ENCODE measurements around the gene CLPSL1.

CLPSL1 gene

DNA sequence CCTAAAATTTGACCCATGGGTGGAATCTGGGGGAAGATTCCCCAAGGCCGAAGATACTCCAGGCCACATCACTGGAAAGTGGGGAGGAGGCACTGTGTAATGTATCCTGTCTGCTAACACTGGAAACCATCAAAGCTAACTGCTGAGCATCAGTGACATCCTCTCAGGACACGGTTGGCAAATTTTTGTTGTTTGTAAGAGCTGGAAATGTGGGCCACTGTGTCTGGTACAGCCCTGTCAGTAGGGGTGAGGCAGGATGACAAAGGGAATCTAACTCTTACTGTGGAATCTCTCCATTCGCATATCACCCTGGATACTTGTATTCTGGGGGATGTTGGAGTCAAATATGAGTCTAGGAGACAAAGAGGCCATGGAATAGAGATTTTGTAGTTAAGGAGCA is 21.4 kb upstream of the CLPSL1 start:
- DNase-seq: no peak

DNA sequence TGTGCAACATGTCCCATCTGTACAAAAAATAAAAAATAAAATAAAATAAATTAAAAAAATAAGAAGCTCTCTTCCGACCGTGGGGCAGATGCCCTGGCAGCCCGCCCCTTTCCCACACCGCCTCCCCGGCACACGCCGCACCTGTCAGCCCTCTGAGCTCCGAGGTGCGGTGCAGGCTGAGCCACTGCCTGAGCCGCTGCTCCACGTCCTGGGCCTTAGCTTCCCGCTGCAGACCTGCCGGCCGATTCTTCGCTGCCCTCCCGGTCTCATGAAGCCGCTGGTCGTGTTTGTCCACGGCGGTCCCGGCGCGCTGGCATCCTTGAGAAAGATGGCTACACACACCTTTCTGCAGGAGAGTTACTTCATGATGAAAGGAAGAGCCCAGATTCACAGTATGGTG is 15.1 kb upstream of the CLPSL1 start:
- DNase-seq: no peak

DNA sequence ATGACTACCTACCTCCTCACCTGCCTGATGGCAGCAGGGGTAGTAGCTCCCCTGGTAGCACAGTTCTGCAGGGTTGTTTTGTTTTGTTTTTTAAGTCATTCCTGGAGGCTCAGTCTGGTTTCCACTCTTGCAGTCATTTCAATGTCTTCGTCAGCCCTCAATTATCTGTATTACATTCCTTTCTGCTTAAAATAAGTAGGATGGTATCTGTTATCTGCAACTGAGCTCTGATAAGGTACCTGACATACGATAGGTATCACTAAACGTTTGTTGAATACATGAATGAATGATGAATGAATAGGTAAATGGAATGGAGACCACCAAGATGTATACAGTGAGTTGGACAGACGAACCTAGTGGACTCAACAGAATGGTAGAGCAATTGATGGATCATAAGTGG is 11.6 kb upstream of the CLPSL1 start:
- DNase-seq: no peak

DNA sequence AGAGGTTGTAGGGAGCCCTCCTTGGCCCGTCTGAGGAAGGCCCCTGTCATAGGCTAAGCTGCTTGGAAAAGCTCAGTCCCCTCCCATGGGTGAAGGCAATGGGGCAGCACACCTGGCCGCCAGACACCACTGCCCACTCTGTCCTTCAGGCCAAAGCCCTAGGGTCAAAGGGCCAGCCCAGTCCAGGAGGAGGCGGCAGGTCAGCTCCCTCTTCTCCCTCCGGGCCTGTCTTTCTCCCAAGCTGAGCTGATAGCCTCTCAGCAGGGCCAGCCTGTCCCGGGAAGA is 9.5 kb upstream of the CLPSL1 start:
- no peak for DNase-seq

DNA sequence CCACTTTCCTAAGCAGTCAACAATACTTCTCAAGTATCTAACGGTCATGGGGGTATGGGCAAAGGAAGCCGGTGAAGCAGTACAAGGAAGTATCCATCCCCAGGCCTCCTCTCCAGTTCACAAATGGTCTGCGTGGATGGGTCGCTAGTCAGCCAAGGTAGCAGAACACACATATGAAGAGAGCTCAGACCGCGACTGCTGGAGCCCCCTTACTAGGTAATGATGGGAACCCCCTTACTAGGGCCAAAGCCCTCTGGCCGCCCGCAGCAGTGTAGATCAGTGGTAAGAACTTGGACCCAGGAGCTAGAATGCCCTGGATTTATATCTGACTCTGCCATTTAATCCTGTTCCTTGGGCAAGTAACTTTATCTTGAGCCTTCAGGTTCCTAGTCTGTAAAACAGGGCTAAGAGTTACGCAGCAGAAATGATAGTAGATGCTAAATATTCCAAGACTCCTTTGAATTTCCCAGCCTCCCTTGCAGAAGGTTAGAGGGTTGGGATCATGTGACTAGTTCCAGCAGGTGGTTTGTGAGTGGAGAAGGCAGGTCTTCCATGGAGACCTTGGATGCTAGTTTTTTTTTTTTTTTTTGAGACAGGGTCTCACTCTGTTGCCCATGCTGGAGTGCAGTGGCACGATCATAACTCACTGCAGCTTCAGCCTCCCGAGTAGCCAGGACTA is 6.6 kb upstream of the CLPSL1 start:
- DNase-seq: no peak

DNA sequence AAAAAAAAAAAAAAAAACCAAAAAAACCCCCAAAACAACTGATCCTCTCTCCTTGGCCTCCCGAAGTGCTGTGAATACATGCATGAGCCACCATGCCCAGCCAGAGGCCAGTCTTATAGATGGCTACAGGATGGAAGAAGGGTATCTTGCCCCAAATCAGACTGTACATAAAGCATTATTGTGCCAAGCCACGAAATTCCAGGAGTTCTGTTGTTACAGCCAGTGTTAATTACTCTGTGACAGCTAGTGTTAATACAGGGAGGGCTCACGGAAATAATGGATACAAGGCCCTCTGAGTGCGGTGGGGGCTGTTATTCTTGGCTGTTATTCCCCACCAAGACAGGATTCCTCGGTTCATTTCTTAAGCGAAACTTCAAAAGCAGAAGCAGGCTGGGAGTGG is 5.8 kb upstream of the CLPSL1 start:
- no peak for DNase-seq

DNA sequence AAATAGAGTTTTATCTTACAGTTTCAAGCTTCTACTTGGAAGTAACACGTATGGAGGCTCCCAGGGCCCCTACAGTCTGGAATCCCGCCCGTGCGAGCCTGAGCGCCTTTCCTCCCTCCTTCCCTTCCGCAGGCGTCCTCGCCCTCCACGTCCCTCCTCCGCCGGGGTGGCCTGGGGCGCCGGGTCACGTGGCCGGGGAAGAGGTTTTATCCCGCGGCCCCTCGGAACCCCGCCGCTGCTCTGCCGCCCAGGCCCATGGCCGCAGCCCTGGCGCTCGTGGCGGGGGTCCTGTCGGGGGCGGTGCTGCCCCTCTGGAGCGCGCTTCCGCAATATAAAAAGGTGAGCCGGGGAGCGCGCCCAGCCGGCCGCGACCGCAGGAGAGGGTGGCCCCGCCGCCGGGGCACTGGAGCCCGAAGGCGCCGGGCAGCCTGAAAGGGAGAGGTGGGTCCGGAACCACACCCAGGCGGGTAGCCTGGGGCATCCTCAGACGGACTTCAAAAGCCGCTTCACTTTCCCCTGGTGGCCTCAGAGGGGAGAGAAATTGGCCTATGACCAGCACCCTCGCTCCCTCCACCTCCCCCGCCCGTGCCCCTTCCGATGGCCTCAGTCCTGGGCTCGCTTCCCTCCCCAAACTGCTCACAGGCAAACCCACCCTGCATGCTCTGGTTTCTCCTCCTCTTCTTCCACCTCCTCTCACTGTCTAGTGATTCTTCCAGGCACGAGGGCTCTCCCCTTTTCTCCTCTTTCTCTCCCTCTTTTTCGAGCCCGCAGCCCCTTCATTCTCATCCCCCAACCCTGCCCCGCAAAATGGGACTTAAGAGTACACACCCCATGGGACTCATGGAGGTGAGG is 4.2 kb upstream of the CLPSL1 start, which contains the start of gene CLPSL2:
Gene CLPSL2, plus strand, starts transcription at position 235 of the 852 bp plus-strand sequence. Its CDS starts 21 bp downstream, at position 256.
- DNase-seq: peak; percentile 76

DNA sequence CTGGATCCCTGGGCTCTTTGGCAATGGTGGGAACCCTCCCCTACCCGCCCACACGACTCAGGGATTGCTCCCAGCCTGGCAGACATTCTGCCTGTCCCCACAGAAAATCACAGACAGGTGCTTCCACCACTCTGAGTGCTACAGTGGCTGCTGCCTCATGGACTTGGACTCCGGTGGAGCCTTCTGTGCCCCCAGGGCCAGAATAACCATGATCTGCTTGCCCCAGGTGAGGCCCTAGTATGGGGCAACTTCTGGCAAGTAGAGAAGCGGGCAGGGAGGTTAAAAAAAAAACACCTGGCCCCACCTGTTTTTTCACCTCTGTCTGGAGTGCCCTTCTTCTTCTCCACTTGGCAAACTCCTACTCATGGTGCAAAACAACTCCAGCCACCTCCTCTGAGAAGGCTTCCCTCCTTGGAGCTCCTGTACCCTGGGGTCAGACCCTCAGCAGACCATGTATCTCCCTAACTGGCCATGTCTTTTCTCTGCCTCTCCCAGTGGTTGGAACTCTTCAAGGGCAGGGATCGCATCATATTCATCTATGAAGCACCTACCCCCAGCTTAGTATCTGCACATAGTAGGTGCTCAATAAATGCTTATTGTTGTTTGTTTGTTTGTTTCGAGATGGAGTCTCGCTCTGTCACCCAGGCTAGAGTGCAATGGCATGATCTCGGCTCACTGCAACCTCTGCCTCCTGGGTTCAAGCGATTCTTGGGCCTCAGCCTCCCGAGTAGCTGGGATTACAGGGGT is 3.3 kb upstream of the CLPSL1 start:
- no peak for DNase-seq

DNA sequence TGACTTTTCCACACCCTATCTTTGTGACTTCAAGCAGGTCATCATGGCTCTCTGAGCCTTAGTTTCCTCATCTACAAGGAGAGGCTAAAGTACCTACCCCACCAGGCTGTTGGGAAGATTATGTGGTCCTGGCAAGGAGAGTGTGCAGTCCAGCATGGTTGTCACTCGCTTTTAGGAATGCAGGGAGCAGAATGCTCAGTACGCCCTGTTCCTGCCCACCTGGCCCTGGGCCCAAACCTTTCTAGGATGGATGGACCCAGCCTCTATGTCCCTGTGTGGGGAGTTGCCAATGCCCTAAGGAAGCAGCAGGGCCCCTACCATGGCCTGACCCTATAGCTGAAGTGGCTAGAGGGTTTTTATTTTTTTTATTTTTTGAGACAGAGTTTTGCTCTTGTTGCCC is 2.4 kb upstream of the CLPSL1 start:
- no peak for DNase-seq

DNA sequence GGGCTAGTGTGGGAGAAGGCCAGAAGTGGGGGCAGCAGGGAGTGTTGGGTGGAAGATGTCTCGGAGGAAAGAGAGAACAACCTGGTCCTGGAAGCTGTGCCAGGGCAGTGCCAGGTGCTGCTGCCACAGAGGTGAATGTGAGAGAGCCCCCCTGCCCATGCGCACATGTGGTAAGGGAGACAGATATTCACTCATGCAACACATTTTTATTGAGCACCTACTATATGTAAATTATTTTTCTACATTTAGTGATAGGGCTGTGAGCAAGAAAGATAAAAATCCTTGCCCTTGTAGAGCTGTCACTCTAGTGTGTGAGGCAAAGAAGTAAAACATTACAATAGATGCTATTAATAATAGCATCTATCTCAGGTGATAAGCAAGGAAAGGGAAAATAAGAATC is 471 bp downstream of the CLPSL1 start:
- DNase-seq: no peak

DNA sequence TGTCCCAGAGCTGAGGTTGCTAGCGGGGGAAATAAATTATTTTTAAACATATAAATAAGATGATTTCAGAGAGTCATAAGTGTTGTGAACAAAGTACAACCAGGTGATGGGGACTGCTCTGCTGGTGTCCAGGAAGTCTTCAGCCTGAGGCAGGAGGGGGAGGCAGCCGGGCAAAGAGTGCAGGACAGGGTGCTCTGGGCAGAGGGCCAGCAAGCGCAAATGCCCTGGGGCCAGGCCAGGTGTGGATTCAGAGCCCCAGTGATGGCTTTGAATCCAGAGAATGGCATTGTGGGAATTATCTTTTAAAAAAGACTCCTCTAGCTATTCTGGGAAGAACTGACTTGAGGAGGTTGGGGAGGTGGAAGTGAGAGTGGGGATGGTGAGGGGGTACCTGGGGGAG is 1.6 kb downstream of the CLPSL1 start:
- no peak for DNase-seq

DNA sequence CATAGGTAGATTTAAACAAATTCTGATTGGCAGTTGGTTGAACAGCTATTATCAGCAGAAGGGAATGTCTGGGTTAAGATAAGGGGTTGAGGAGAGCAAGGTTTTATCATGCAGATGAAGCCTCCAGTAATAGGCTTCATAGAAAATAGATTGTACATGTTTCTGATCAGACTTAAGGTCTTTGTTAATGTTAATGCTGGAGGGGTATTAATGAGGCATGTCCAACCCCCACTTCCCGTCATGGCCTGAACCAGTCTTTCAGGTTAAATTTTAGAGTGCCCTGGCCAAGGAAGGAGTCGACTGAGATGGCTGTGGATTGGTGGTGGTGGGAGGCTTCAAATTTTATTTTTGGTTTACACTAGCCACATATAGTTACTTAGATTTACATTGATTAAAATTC is 3.4 kb downstream of the CLPSL1 start:
- DNase-seq: no peak

DNA sequence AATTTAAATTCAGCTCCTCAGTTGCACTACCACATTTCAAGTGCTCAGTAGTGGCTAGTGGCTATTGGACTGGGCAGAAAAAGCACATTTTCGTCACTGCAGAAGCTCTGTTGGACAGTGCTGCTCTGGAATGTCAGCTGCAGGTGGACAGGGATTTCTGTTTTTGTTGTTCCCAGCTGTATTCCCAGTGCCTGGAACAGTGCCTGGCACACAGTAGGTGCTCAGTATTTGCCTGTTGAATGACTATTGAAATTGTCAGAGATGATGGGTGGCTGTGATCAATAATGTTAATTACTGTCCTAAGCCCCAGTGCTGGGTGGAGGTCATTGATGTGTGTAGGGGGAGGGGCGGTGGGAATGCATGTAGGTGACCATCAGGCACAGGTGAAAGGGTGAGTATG is 5.5 kb downstream of the CLPSL1 start:
- no peak for DNase-seq

DNA sequence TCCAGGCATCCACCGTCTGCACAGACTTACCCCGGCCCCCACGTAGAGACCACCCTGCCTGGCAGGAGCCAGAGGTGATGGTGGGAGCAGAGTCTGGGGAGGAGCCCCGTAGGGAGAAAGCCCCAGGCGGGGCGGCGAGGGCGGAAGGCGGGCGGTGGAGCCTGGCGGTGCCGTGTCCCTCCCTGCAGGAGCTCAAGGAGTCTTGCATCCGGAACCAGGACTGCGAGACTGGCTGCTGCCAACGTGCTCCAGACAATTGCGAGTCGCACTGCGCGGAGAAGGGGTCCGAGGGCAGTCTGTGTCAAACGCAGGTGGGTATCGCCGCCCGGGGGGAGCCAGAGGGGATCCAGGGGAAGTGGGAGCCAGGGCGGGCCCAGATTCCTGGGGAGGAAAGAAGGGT is 6.0 kb downstream of the CLPSL1 start:
- no peak for DNase-seq

DNA sequence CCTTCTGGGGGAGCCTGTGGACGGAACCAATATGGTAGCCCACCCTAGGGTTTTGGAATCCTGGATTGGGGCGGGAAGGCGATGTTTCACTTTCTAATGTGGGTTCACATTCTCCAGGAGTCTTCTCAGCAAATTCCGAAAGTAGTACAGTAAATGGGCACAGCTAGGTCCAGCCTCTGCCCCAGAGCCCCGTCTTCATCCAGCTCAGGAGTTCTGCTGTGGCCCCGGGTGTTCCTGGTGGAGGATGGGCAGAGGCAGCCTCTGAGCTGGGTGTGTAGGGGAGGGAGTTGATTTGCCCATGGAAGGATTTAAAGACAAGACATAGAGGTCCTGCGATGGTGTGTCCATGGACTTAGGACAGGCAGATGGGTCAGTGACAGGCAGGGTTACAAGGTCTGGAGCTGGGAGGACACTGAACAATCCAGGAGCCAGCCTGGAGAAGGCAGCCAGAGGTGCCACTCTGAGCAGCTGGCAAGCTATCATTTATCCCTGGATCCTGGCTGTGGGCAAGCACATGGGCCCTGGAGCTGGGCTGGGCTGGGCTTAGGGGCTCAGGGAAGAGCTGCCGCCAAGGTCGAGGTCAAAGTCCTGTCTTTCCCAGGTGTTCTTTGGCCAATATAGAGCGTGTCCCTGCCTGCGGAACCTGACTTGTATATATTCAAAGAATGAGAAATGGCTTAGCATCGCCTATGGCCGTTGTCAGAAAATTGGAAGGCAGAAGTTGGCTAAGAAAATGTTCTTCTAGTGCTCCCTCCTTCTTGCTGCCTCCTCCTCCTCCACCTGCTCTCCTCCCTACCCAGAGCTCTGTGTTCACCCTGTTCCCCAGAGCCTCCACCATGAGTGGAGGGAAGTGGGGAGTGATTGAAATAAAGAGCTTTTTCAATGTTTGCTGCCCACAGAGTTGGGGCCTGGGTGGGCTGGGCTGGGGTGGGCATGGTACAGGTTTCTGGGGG is 6.7 kb downstream of the CLPSL1 start:
- no peak for DNase-seq

DNA sequence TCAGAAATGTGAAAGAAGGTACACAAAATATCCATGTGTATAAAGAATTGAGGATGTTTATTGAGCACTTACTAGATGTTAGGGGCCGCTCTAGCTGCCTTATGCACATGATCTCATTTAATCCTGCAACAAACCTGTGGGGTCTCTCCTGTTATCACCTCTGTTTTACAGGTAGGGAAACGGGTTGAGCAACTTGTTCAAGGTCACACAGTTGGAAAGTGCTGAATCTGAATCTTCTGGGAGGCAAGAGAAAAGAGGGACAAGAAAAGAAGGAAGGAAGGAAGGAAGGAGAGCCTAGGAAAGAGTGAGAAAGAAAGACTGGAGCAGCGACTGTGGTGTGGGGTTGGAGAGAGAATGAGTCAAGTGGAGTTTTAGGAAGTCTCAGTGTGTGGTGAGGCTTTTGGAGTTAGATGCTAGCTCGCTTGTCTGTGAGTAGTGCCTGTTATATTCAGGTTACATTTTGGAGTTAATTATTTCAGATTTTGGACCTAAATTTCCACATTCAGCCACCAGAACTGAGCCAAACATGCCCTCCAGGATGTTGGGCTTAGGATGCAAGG is 7.7 kb downstream of the CLPSL1 start:
- DNase-seq: no peak

DNA sequence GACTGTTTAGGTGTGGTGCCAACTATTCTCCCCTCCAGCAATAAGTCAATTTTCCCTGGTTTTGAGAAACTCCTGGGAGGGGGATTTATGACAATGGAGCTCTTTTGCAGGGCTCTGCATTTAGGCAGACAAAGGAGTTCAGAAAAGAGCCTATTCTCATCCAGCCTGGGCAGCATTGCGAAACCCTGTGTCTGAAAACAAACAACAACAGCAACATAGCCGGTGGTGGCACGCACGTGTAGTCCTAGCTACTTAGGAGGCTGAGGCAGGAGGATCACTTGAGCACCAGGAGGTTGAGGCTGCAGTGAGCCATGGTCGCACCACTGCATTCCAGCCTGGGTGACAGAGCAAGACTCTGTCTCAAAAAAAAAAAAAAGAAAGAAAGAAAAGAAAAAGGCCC is 9.9 kb downstream of the CLPSL1 start:
- no peak for DNase-seq

DNA sequence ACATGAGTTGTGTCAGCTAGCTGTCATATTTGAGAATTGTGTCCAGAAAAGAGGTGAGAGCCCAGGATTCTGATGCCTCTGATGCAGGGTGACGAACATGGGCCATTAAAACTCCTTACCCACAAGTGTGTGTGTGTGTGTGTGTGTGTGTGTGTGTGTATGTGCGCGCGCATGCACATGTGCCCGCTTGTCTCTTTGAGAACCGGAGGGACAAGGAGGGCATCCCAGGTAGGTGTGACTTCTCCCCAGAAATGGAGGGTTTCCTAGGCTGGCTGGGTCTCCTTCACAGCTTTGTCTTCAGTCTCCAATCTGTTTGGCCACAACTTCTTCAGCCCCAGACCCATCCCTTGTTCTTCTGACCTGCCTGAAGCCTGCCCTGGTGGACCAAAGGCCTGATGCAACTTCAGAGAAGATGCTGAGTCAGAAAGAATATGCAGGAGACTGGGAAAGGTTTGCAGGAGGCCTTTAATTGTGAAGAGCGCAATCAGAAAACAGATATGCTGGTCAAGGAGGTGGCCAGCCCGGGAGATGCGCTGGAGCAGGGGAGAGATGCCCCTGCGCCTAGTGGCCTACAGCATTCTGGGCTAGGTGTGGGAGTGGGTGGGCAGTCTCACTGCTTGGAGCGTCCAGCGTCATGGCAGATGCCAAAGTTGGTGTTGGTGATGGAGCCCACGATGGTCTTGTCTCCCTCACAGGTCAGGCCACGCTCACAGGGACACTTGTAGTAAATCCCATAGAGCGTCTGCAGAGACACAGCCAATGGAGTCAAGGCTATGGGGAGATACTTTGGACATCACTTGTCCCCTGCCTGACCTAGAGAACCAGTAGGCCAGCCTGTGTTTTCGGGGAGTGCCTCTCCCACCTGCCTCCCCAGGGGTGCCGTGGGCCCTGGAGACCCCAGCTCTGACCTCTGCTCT is 14.0 kb downstream of the CLPSL1 start:
- DNase-seq: no peak

DNA sequence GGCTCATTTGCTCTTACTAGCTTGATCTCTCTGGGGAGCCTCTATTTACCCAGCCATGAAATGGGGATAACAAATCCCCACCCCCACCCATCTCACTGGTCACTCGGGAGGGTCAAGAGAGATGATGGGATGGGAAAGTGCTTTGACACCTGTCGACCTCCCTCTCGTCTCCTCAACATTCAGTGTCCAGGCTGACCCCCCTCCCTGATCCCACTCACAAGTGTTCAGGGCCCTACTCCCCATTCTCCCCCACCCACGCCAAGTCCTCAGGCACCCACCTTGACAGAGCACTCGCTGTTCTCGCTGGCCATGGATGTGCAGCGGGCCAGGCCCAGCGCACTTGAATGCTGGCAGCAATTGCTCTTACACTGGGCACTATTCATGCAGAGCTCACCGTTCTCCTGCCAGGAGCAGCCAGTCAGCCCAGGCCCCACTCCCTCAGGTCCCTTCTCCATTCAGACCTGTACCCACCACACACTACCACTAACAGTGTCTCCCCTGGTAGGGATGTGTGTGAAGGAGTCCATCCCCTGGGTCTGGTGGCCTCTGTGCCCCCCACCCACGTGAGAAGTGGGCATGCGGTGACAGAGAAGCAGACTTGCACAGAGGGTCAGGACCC is 14.7 kb downstream of the CLPSL1 start:
- no peak for DNase-seq

DNA sequence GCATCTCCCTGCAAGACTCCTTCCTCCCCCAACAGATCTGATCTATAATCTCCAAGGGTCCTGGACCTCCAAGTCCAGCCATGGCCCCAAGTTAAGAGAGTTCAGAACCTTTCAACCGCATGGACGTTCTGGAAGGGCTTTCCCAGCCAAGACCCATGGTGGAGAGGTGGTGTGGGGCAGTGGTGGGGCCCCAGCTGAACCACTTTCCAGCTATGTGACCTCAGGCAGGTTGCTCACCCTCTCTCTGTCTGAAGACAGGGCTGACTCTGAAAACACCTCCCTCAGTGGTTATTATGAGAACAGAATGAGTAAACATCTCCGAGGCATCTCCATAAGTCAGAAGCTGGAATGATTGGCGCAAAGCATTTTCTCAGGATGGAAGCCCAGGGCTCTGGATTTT is 15.4 kb downstream of the CLPSL1 start:
- DNase-seq: no peak

Measured in islet precursor cell (in vitro differentiated cells).